HepG2 (cell line): ENCODE data around the gene BTBD8. TPM values are rescaled to one million over a fixed set of nuclear protein-coding genes. Genes with fewer than 3 reads are reported as not detected.

Experiments used
- ATAC-seq: fragments of 200-7000 bp; cut with Tn5 transposase; 3 replicates; pipeline ENCODE4 v1.9.1; 2020; ENCODE audit warnings: mild to moderate bottlenecking, moderate library complexity
- BruUV-seq: library from RNA; stranded (reverse); fragments of 400-500 nt; replicated peaks from 2 replicates; lab custom pipeline; 2021; lab: Mats Ljungman, UMichigan
- CTCF ChIA-PET: fragments of 300-600 bp; formaldehyde crosslinking; extraction: SDS; loops from one replicate; lab custom pipeline; 2021; ENCODE audit warnings: low total read pairs, inconsistent platforms, low intra/inter-chr PET ratio; lab: Yijun Ruan, JAX
- POLR2A ChIA-PET: fragments of 350-600 bp; sonication (Branson Sonifier 250); formaldehyde crosslinking; loops from one replicate; lab custom pipeline; 2020; ENCODE audit warnings: antibody characterized with exemption, inconsistent platforms; lab: Yijun Ruan, JAX
- DNase-seq: peaks from one replicate; pipeline ENCODE4 v3.0.0-alpha.2; 2015; ENCODE audit warnings: low spot score
- FAIRE-seq: peaks from 3 replicates; lab custom pipeline; 2011; peaks lifted over from hg19 to GRCh38; lab: Jason Lieb, UNC
- H2AFZ ChIP-seq: one replicate; pipeline ENCODE4 v1.6.1; 2011; ENCODE audit warnings: low read length, inconsistent platforms
- H3K27ac ChIP-seq: fragments of 300-600 bp; 3 replicates; pipeline ENCODE4 v1.8.0; 2011; ENCODE audit warnings: mixed run types, mild to moderate bottlenecking, mixed read lengths, low read length, inconsistent platforms; ENCODE audit not compliant: insufficient read depth; ENCODE audit errors: extremely low read length
- H3K27me3 ChIP-seq, 2 experiments: fragments of 200-600 bp in 1 of 2; 2 replicates in 1 of 2; 3 replicates in 1 of 2; pipeline versions ENCODE4 v1.6.0 to v1.8.0; 2011; ENCODE audit warnings: low read length in 2 of 2, mild to moderate bottlenecking in 2 of 2, moderate library complexity in 2 of 2, inconsistent platforms in 1 of 2; ENCODE audit not compliant: insufficient read depth in 2 of 2, control insufficient read depth in 1 of 2
- H3K36me3 ChIP-seq, 2 experiments: fragments of 200-600 bp in 1 of 2; replicated peaks in 1 of 2; 2 replicates in 1 of 2; 3 replicates in 1 of 2; pipeline versions ENCODE4 v1.5.1 to v1.8.0; 2011; ENCODE audit warnings: low read length in 2 of 2, inconsistent platforms in 1 of 2; ENCODE audit not compliant: insufficient read depth in 2 of 2, control insufficient read depth in 1 of 2
- H3K4me1 ChIP-seq: 2 replicates; pipeline ENCODE4 v1.5.1; 2012; ENCODE audit warnings: low read length, inconsistent platforms; ENCODE audit not compliant: insufficient read depth
- H3K4me2 ChIP-seq: 2 replicates; pipeline ENCODE4 v1.6.0; 2011; ENCODE audit warnings: low read depth, low read length, inconsistent platforms
- H3K4me3 ChIP-seq, 3 experiments: fragments of 200-600 bp in 1 of 3; sonication (generic), shearing (Covaris generic) in 1 of 3; replicated peaks in 1 of 3; 2 replicates each; pipeline ENCODE4 v1.5.1; 2011 to 2016; ENCODE audit warnings: low read length in 3 of 3, inconsistent platforms in 2 of 3, low read depth in 2 of 3, mild to moderate bottlenecking in 2 of 3, control low read depth in 1 of 3, mixed read lengths in 1 of 3; ENCODE audit not compliant: insufficient read depth in 1 of 3
- H3K79me2 ChIP-seq: one replicate; pipeline ENCODE4 v1.6.1; 2011; ENCODE audit warnings: low read length, inconsistent platforms; ENCODE audit not compliant: insufficient read depth
- H3K9ac ChIP-seq: 2 replicates; pipeline ENCODE4 v1.6.0; 2011; ENCODE audit warnings: mild to moderate bottlenecking, low read depth, low read length, inconsistent platforms; ENCODE audit not compliant: insufficient read depth
- H3K9me3 ChIP-seq: 2 replicates; pipeline ENCODE4 v1.5.1; 2012; ENCODE audit warnings: mild to moderate bottlenecking, low read length
- H4K20me1 ChIP-seq: 2 replicates; pipeline ENCODE4 v1.6.0; 2011; ENCODE audit warnings: inconsistent platforms, mild to moderate bottlenecking, low read length, moderate library complexity; ENCODE audit not compliant: insufficient read depth
- ARNT2 ChIP-seq: sonication (generic); formaldehyde crosslinking; IDR thresholded peaks from 2 replicates; pipeline ENCODE4 v1.8.0; 2022; ENCODE audit warnings: mild to moderate bottlenecking, low read depth, missing genetic modification reagents, moderate library complexity
- CHD4 ChIP-seq: fragments of 200-600 bp; sonication (generic); IDR thresholded peaks from 2 replicates; pipeline ENCODE4 v1.7.0; 2017; ENCODE audit warnings: mild to moderate bottlenecking, low read length, borderline replicate concordance
- DMAP1 ChIP-seq: IDR thresholded peaks from 2 replicates; pipeline ENCODE4 v1.6.1; 2016
- KDM5B ChIP-seq: sonication (generic); formaldehyde crosslinking; IDR thresholded peaks from 2 replicates; pipeline ENCODE4 v1.4.0; 2020; ENCODE audit warnings: missing genetic modification reagents, mild to moderate bottlenecking, borderline replicate concordance
- MAFK ChIP-seq, 2 experiments: IDR thresholded peaks in 1 of 2; conservative IDR thresholded peaks in 1 of 2; 2 replicates each; pipeline ENCODE4 v1.6.1; 2011; ENCODE audit warnings: improper control_type of control experiment in 2 of 2, low read length in 2 of 2
- MBNL3 ChIP-seq: fragments of 250-450 bp; sonication (Bioruptor Pico); conservative IDR thresholded peaks from 2 replicates; pipeline ENCODE4 v1.8.0; 2022; ENCODE audit warnings: mild to moderate bottlenecking, inconsistent platforms
- MIER2 ChIP-seq: IDR thresholded peaks from 2 replicates; pipeline ENCODE4 v1.6.1; 2016; ENCODE audit warnings: missing biosample characterization, missing genetic modification reagents
- ZNF142 ChIP-seq: sonication (generic); formaldehyde crosslinking; IDR thresholded peaks from 2 replicates; pipeline ENCODE4 v1.4.0; 2020; ENCODE audit warnings: missing genetic modification reagents
- ZNF224 ChIP-seq: sonication (generic); formaldehyde crosslinking; IDR thresholded peaks from 2 replicates; pipeline ENCODE4 v1.5.0; 2020; ENCODE audit warnings: mild to moderate bottlenecking, missing genetic modification reagents
- ZNF253 ChIP-seq: sonication (generic); formaldehyde crosslinking; IDR thresholded peaks from 2 replicates; pipeline ENCODE4 v1.8.0; 2022; ENCODE audit warnings: mild to moderate bottlenecking, missing genetic modification reagents, borderline replicate concordance
- ZNF329 ChIP-seq: sonication (generic); formaldehyde crosslinking; IDR thresholded peaks from 2 replicates; pipeline ENCODE4 v1.9.0; 2021; ENCODE audit warnings: low read depth, mild to moderate bottlenecking, missing genetic modification reagents
- WGBS: methylation state at CpG from one replicate; pipeline ENCODE4 v1.1.6; 2017; ENCODE audit warnings: low lambda C conversion rate; 5-methylcytosine and 5-hydroxymethylcytosine counted together
- in situ Hi-C: cut with HindIII; loops from 2 replicates; pipeline ENCODE4 v1.10.0; 2017; ENCODE audit warnings: low pct_unique_long_range_greater_than_20kb; ENCODE audit not compliant: extremely low pct_ligation_motif_present
- intact Hi-C: fragments of 100-400 bp; cut with micrococcal nuclease; formaldehyde crosslinking; loops from one replicate; pipeline ENCODE4 v1.10.0; 2022; ENCODE audit not compliant: unreplicated experiment
- polyA plus RNA-seq, 8 experiments: library from polyadenylated mRNA; depleted of rRNA in 3 of 8; stranded (reverse) in 7 of 8; unstranded in 1 of 8; fragments of >200 nt; fragmentation: Illumina TruSeq in 4 of 8; extraction: Trizol in 4 of 8; gene quantifications; 2 replicates each; pipeline versions ENCODE4 v1.2.1 to v1.2.3, GENCODE V29; 2011 to 2016; ENCODE audit warnings: low read depth in 4 of 8, missing spikeins in 1 of 8, mixed read lengths in 1 of 8; ENCODE audit not compliant: insufficient read depth in 1 of 8
- total RNA-seq, 5 experiments: library from RNA; depleted of rRNA; stranded (reverse); fragments of >200 nt; fragmentation: Illumina TruSeq; extraction: Trizol; gene quantifications; 2 replicates each; pipeline ENCODE4 v1.2.3, GENCODE V29; 2016; ENCODE audit warnings: low read depth in 1 of 5

Gene BTBD8
- total and polyA plus RNA-seq, 2 of the 13 experiments (the other 11 are each of a cell fraction or from before 2014, with no cell fraction given), result 0.41 to 1.8 TPM

GRCh38 chr1:92043621-92044020 is 36.5 kb upstream of the BTBD8 start:
- TF ChIP-seq ZNF329 (CRISPR knock-in tag) (no peak), ZNF253 (no peak), KDM5B (CRISPR knock-in tag) (no peak), DMAP1 (no peak), ZNF142 (no peak), MAFK (conservative IDR thresholded peaks at IDR 0.05 in 1 of 2, IDR thresholded peaks at IDR 0.05 in 1 of 2; ENCODE audit: low read length in 2 of 2) (no peak), ARNT2 (no peak), MIER2 (CRISPR knock-in tag) (no peak), CHD4 (no peak), MBNL3 (CRISPR knock-in tag) (no peak), ZNF224 (CRISPR knock-in tag) (no peak)
- DNase-seq, result no peak
- CTCF ChIA-PET, result no interaction called here
- Histone ChIP-seq H2AFZ (no peak overlapping the region), H4K20me1 (no peaks in the 10 kb centered on the region), H3K4me2 (no peak overlapping the region), H3K9ac (no peak overlapping the region), H3K4me3 (no peak overlapping the region), H3K27ac (no peak overlapping the region), H3K4me1 (peaks cover 7% of the 10 kb centered on the region), H3K36me3 (no peaks in the 10 kb centered on the region), H3K27me3 (no peaks in the 10 kb centered on the region), H3K9me3 (no peaks in the 10 kb centered on the region), H3K79me2 (no peaks in the 10 kb centered on the region)
- 43% methylated on average over 4 of the region's 5 CpGs for WGBS
- no peak for ATAC-seq
- in situ Hi-C loops, result no loop called here
- intact Hi-C loops, result no loop called here
- FAIRE-seq, result no peak
- BruUV-seq, result no TSS peak
- POLR2A ChIA-PET, result no interaction called here
